NCI-H524 treated with DMSO at 0.1 percent for 48 hours (cell line): Measurements from ENCODE around the gene NRTN.
"Not testable (repeated sequence)": the region's sequence is repeated elsewhere in the genome, so short reads cannot be mapped to it uniquely, and the experiment has no call there.

Experiments used
- DNase-seq: peaks from one replicate; lab custom pipeline; 2025; lab: John Stamatoyannopoulos, UW

The NRTN gene

GRCh38 chr19:5838353-5839064 is 33.6 kb downstream of the NRTN start:
- no peak for DNase-seq

GRCh38 chr19:5839065-5840017 is 34.5 kb downstream of the NRTN start, which contains the start of gene FUT6:
FUT6 (minus strand) TSS chr19:5839702; CDS start chr19:5832567, 7,135 bp downstream.
- DNase-seq = no peak

GRCh38 chr19:5841735-5842111 is 36.9 kb downstream of the NRTN start:
- DNase-seq = not testable (repeated sequence)

GRCh38 chr19:5843295-5843927 is 38.5 kb downstream of the NRTN start:
- no peak for DNase-seq

- no peak for DNase-seq
These were observed 39.9 kb downstream of the NRTN start for GRCh38 chr19:5844456-5845433.

- DNase-seq = not testable (repeated sequence)
These were observed 43.0 kb downstream of the NRTN start for GRCh38 chr19:5847846-5848245.

GRCh38 chr19:5848621-5849020 is 43.8 kb downstream of the NRTN start:
- peak; percentile 48 for DNase-seq

- DNase-seq = no peak
These were observed 45.3 kb downstream of the NRTN start for GRCh38 chr19:5850189-5850588.

GRCh38 chr19:5850743-5851293 is 46.0 kb downstream of the NRTN start:
- no peak for DNase-seq

GRCh38 chr19:5851302-5851701 is 46.4 kb downstream of the NRTN start, which contains the start of gene FUT3:
FUT3 (minus strand) TSS chr19:5851449.
- no peak for DNase-seq

- DNase-seq = not testable (repeated sequence)
These were observed 49.3 kb downstream of the NRTN start for GRCh38 chr19:5854121-5854520.

- not testable (repeated sequence) for DNase-seq
These were observed 50.3 kb downstream of the NRTN start for GRCh38 chr19:5855151-5855550.

- no peak for DNase-seq
These were observed 52.6 kb downstream of the NRTN start for GRCh38 chr19:5857203-5858081.

- no peak for DNase-seq
These were observed 58.3 kb downstream of the NRTN start for GRCh38 chr19:5863030-5863665.

GRCh38 chr19:5864013-5864720 is 59.3 kb downstream of the NRTN start:
- DNase-seq = no peak

GRCh38 chr19:5864725-5865486 is 60.0 kb downstream of the NRTN start:
- no peak for DNase-seq

- no peak for DNase-seq
These were observed 60.9 kb downstream of the NRTN start for GRCh38 chr19:5865772-5866171.
